CD4-positive, alpha-beta memory T cell (primary cell): ENCODE measurements around the gene APCDD1. TPM values are rescaled to one million over a fixed set of nuclear protein-coding genes. Genes with fewer than 3 reads are reported as not detected.

Source experiments
- CTCF ChIA-PET: fragments of 350-600 bp; sonication (Branson Sonifier 250); formaldehyde crosslinking; loops from one replicate; lab custom pipeline; 2021; ENCODE audit warnings: inconsistent platforms; ENCODE audit not compliant: partially characterized antibody; lab: Charles Lee
- POLR2A ChIA-PET: fragments of 350-600 bp; sonication (Branson Sonifier 250); formaldehyde crosslinking; loops from one replicate; lab custom pipeline; 2021; ENCODE audit not compliant: partially characterized antibody; lab: Charles Lee
- DNase-seq, 5 donors: peaks; one replicate each; pipeline versions ENCODE4 v3.0.0 to v3.0.0-alpha.2; 2020 to 2022; ENCODE audit warnings: mixed read lengths in 1 of 5
- H3K27ac ChIP-seq: one replicate; pipeline ENCODE4 v1.7.0; 2013; ENCODE audit warnings: low read depth, low read length
- H3K27me3 ChIP-seq: 2 replicates; pipeline ENCODE4 v1.7.0; 2013; ENCODE audit warnings: mild to moderate bottlenecking, low read length, moderate library complexity; ENCODE audit not compliant: insufficient read depth
- H3K36me3 ChIP-seq: 2 replicates; pipeline ENCODE4 v1.7.0; 2013; ENCODE audit warnings: mild to moderate bottlenecking, low read length, moderate library complexity; ENCODE audit not compliant: insufficient read depth
- H3K4me1 ChIP-seq: 2 replicates; pipeline ENCODE4 v1.7.0; 2013; ENCODE audit warnings: mild to moderate bottlenecking, low read length, moderate library complexity; ENCODE audit not compliant: insufficient read depth
- H3K4me3 ChIP-seq, 2 donors: one replicate each; pipeline ENCODE4 v1.7.0; 2013; ENCODE audit warnings: low read length in 2 of 2, mild to moderate bottlenecking in 1 of 2
- H3K9me3 ChIP-seq, 2 donors: one replicate each; pipeline ENCODE4 v1.7.0; 2013; ENCODE audit warnings: low read length in 2 of 2, control low read depth in 1 of 2; ENCODE audit not compliant: control insufficient read depth in 1 of 2
- H3K27ac Mint-ChIP-seq, 7 donors: one replicate each; pipeline ENCODE4 v1.8.0; 2020 to 2021; ENCODE audit warnings: mixed read lengths in 7 of 7, mild to moderate bottlenecking in 6 of 7, inconsistent platforms in 3 of 7, moderate library complexity in 3 of 7
- H3K27me3 Mint-ChIP-seq, 2 donors: one replicate each; pipeline ENCODE4 v1.8.0; 2020 to 2021; ENCODE audit warnings: mixed read lengths in 2 of 2
- H3K36me3 Mint-ChIP-seq, 2 donors: one replicate each; pipeline ENCODE4 v1.8.0; 2020 to 2021; ENCODE audit warnings: mixed read lengths in 2 of 2, inconsistent platforms in 1 of 2, mild to moderate bottlenecking in 1 of 2
- H3K4me1 Mint-ChIP-seq, 4 donors: one replicate each; pipeline ENCODE4 v1.8.0; 2020 to 2021; ENCODE audit warnings: mixed read lengths in 4 of 4, mild to moderate bottlenecking in 1 of 4
- H3K4me3 Mint-ChIP-seq, 8 donors: one replicate each; pipeline ENCODE4 v1.8.0; 2020 to 2021; ENCODE audit warnings: mixed read lengths in 8 of 8, mild to moderate bottlenecking in 7 of 8, moderate library complexity in 6 of 8, inconsistent platforms in 3 of 8
- H3K9me3 Mint-ChIP-seq, 8 donors: one replicate each; pipeline ENCODE4 v1.8.0; 2020 to 2021; ENCODE audit warnings: mixed read lengths in 8 of 8, mild to moderate bottlenecking in 5 of 8, inconsistent platforms in 3 of 8, moderate library complexity in 1 of 8
- intact Hi-C: fragments of 100-400 bp; cut with micrococcal nuclease; formaldehyde crosslinking; loops from one replicate; pipeline ENCODE4 v1.15.1; 2023
- polyA plus RNA-seq, 2 donors: library from polyadenylated mRNA; unstranded; fragments of 300-500 nt; fragmentation: Illumina TruSeq; gene quantifications; one replicate each; pipeline ENCODE4 v1.2.3, GENCODE V29; 2021
- total RNA-seq, 2 experiments: library from RNA; stranded (reverse); gene quantifications; one replicate each; pipeline ENCODE4 v1.2.3, GENCODE V29; 2021

The APCDD1 gene
- total and polyA plus RNA-seq, 4 experiments from 2014 or later: not detected

DNA sequence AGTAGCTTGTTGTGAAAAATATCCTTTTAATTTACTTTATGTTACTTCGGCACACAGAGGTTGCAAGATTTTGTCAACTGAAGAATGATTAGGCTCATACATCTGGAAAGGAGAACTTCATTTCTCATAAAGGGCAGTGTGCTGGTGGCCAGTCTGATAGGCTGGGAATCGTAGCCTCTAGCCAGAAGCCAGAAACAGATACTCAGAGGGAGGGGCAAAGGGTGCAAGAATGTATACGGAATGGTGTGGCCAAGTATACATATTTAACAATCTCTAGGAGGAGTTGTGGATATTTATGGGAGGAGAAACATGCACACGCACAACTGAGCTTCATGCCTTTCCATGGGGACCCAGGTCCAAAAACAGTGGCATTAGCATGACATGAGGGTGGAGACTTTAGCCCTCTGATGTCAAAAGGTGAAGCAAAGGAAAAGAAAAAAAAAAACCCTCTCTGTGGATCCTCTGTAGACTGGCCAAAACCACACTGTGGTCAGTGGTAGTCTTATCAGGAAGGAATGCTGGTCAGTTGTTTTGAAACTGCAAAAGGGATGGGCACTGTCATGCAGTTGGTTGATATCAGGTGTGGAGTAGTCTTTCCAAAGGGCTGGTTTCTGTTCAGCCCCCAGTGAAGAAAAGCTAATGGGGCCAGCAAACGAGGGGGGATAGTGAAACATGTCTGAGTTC is 34.9 kb upstream of the APCDD1 start:
- Histone ChIP-seq H3K27ac (no peak overlapping the region), H3K4me3 (no peak overlapping the region), H3K36me3 (no peaks in the 10 kb centered on the region), H3K27me3 (no peaks in the 10 kb centered on the region), H3K4me1 (no peaks in the 10 kb centered on the region), H3K9me3 (peaks cover 0 to 4% of the 10 kb centered on the region in 2 donors)
- ChIA-PET CTCF (no interaction called here), POLR2A (no interaction called here)
- Mint-ChIP-seq H3K9me3 (peaks cover 0 to 9% (median 2%) of the 10 kb centered on the region in 8 donors), H3K36me3 (no peaks in the 10 kb centered on the region), H3K27ac (no peak overlapping the region), H3K27me3 (peaks cover 2 to 9% of the 10 kb centered on the region in 2 donors), H3K4me1 (no peaks in the 10 kb centered on the region), H3K4me3 (no peak overlapping the region)
- intact Hi-C loops: no loop called here
- no peak for DNase-seq

GRCh38 chr18:10420561-10421352 is 33.7 kb upstream of the APCDD1 start:
- no peak for DNase-seq
- Histone ChIP-seq H3K36me3 (no peaks in the 10 kb centered on the region), H3K4me1 (no peaks in the 10 kb centered on the region), H3K27ac (no peak overlapping the region), H3K4me3 (no peak overlapping the region), H3K27me3 (no peaks in the 10 kb centered on the region), H3K9me3 (peaks cover 0 to 4% of the 10 kb centered on the region in 2 donors)
- peaks cover 0 to 5% of the 10 kb centered on the region in 2 donors for H3K27me3 Mint-ChIP-seq
- peaks cover 0 to 9% (median 2%) of the 10 kb centered on the region in 8 donors for H3K9me3 Mint-ChIP-seq
- H3K4me3 Mint-ChIP-seq: no peak overlapping the region
- ChIA-PET CTCF (no interaction called here), POLR2A (no interaction called here)
- no peaks in the 10 kb centered on the region for H3K4me1 Mint-ChIP-seq
- intact Hi-C loops: no loop called here
- H3K27ac Mint-ChIP-seq: no peak overlapping the region
- no peaks in the 10 kb centered on the region for H3K36me3 Mint-ChIP-seq

DNA sequence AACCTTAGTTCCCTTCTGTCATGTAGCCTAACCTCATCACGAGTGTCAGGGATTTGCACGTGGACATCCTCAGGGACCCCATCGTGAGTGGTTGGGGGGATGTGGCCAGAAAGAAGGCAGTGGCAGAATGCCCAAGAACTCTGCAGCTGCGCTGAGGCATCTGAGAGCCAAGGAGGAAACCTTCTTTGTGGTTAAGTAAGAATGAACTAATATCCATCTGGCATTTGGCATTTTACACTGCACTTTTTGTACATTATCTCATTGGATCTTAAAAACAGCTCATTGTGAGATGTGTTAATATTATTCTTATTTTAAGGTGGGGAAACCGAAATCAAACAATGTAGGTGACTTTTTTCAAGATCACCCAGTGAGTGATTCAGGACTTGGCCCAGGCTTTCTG is 32.6 kb upstream of the APCDD1 start:
- Mint-ChIP-seq H3K9me3 (peaks cover 0 to 9% (median 2%) of the 10 kb centered on the region in 8 donors), H3K27me3 (peaks cover 0 to 2% of the 10 kb centered on the region in 2 donors), H3K4me1 (no peaks in the 10 kb centered on the region), H3K27ac (no peak overlapping the region), H3K36me3 (no peaks in the 10 kb centered on the region), H3K4me3 (no peak overlapping the region)
- intact Hi-C loops: no loop called here
- Histone ChIP-seq H3K27me3 (no peaks in the 10 kb centered on the region), H3K36me3 (no peaks in the 10 kb centered on the region), H3K27ac (no peak overlapping the region), H3K4me3 (no peak overlapping the region), H3K4me1 (no peaks in the 10 kb centered on the region), H3K9me3 (peaks cover 0 to 4% of the 10 kb centered on the region in 2 donors)
- ChIA-PET CTCF (no interaction called here), POLR2A (no interaction called here)
- no peak for DNase-seq

DNA sequence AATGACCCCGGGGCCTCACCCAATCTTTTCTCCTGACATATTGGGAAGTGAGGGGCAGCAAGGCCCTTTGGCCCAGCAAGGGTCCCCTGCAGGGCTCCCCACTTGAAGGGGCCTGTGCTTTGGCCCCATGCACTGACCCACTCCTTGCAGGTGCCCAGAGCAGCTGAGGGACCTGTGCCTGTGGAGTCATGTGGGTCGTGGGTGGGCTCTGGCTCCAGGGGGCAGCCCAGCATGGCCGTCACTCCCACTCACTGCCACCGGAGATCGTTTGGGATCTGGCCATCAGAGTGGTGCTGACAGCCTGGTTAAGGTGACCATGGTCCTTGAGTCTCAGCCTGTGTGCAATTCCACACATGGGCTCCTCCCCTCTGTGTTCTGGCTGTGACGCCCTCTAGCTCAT is 31.7 kb upstream of the APCDD1 start:
- intact Hi-C loops: no loop called here
- DNase-seq: no peak
- Mint-ChIP-seq H3K9me3 (peaks cover 0 to 9% (median 2%) of the 10 kb centered on the region in 8 donors), H3K4me3 (no peak overlapping the region), H3K4me1 (no peaks in the 10 kb centered on the region), H3K27ac (no peak overlapping the region), H3K27me3 (no peaks in the 10 kb centered on the region), H3K36me3 (no peaks in the 10 kb centered on the region)
- H3K27ac ChIP-seq: no peak overlapping the region
- no peaks in the 10 kb centered on the region for H3K36me3 ChIP-seq
- H3K4me3 ChIP-seq: no peak overlapping the region
- ChIA-PET CTCF (no interaction called here), POLR2A (no interaction called here)
- H3K4me1 ChIP-seq: no peaks in the 10 kb centered on the region
- H3K27me3 ChIP-seq: no peaks in the 10 kb centered on the region
- H3K9me3 ChIP-seq: peaks cover 0 to 4% of the 10 kb centered on the region in 2 donors

DNA sequence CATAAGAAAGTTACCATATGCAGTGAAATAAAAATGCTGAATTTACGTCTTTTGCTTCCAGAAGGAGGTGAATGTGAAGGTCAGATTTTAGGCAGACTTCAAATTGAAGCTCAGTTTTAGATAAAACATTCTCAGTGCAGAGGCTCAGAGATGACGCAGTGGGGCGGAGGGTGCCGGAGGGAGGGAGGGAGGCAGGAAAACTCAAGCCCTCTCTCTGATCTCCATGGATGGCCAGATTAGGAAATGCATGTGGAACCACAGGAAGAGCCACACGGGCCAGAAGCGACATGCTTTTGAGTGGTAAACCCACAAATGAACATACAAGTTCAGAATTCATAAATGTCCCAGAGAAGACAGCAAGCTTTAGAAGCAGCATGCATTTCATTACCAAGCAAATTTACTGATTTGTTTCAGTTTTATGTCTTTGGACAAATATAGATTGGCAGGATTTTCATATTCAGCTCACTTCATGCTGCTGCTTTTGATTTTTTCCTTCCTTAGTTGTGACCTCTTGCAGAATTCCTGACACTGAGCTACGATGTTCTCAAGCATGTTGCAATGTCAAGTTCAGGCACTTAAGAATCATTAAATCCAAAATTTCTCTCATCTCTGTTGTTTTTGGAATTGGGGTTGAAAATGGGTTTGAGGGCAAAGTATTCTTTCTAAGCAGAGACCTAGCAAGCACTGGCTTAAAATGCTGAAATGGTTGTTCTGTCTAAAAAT is 29.7 kb upstream of the APCDD1 start:
- no peaks in the 10 kb centered on the region for H3K36me3 Mint-ChIP-seq
- intact Hi-C loops: no loop called here
- H3K4me3 ChIP-seq: no peak overlapping the region
- no peak overlapping the region for H3K4me3 Mint-ChIP-seq
- ChIA-PET POLR2A (no interaction called here), CTCF (no interaction called here)
- no peak for DNase-seq
- no peak overlapping the region for H3K27ac Mint-ChIP-seq
- no peaks in the 10 kb centered on the region for H3K4me1 Mint-ChIP-seq
- no peaks in the 10 kb centered on the region for H3K36me3 ChIP-seq
- no peaks in the 10 kb centered on the region for H3K4me1 ChIP-seq
- H3K9me3 Mint-ChIP-seq: peaks cover 0 to 8% (median 1%) of the 10 kb centered on the region in 8 donors
- no peaks in the 10 kb centered on the region for H3K27me3 Mint-ChIP-seq
- H3K9me3 ChIP-seq: peaks cover 0 to 4% of the 10 kb centered on the region in 2 donors
- no peaks in the 10 kb centered on the region for H3K27me3 ChIP-seq
- no peak overlapping the region for H3K27ac ChIP-seq

GRCh38 chr18:10430677-10431076 is 23.8 kb upstream of the APCDD1 start:
- intact Hi-C loops: no loop called here
- DNase-seq: no peak
- H3K36me3 Mint-ChIP-seq: no peaks in the 10 kb centered on the region
- no peak overlapping the region for H3K4me3 ChIP-seq
- POLR2A ChIA-PET: no interaction called here
- H3K4me3 Mint-ChIP-seq: no peak overlapping the region
- no peak overlapping the region for H3K27ac ChIP-seq
- H3K9me3 Mint-ChIP-seq: peaks cover 0 to 5% (median 0%) of the 10 kb centered on the region in 8 donors
- no peak overlapping the region for H3K27ac Mint-ChIP-seq
- no peaks in the 10 kb centered on the region for H3K27me3 ChIP-seq
- no peaks in the 10 kb centered on the region for H3K4me1 ChIP-seq
- CTCF ChIA-PET: interaction anchor here (1.5 kb wide), 1 partner anchor 10 kb away, joined by 3 read pairs; no protein-coding TSS in a partner anchor
- peaks cover 0 to 7% of the 10 kb centered on the region in 2 donors for H3K27me3 Mint-ChIP-seq
- H3K9me3 ChIP-seq: no peaks in the 10 kb centered on the region
- H3K36me3 ChIP-seq: no peaks in the 10 kb centered on the region
- H3K4me1 Mint-ChIP-seq: no peaks in the 10 kb centered on the region

- Histone ChIP-seq H3K4me1 (no peaks in the 10 kb centered on the region), H3K27me3 (no peaks in the 10 kb centered on the region), H3K4me3 (no peak overlapping the region), H3K9me3 (no peaks in the 10 kb centered on the region), H3K27ac (no peak overlapping the region), H3K36me3 (no peaks in the 10 kb centered on the region)
- ChIA-PET POLR2A (no interaction called here), CTCF (no interaction called here)
- Mint-ChIP-seq H3K27ac (no peak overlapping the region), H3K36me3 (no peaks in the 10 kb centered on the region), H3K9me3 (peaks cover 0 to 4% (median 0%) of the 10 kb centered on the region in 8 donors), H3K4me3 (no peak overlapping the region), H3K4me1 (no peaks in the 10 kb centered on the region), H3K27me3 (peaks cover 0 to 7% of the 10 kb centered on the region in 2 donors)
- DNase-seq: no peak
- intact Hi-C loops: no loop called here
Observed at GRCh38 chr18:10431680-10432079, 22.8 kb upstream of the APCDD1 start.
